Parathyroid adenoma (tissue), 2 donors: ENCODE results near the gene SLC34A1.

Source experiments
- H2AFZ ChIP-seq: fragments of 300-600 bp; sonication (generic); one replicate; pipeline ENCODE4 v1.7.0; 2017; ENCODE audit warnings: antibody characterized with exemption, mild to moderate bottlenecking
- H3K27ac ChIP-seq: fragments of 300-600 bp; sonication (generic); one replicate; pipeline ENCODE4 v1.7.0; 2017
- H3K27me3 ChIP-seq: fragments of 300-600 bp; sonication (generic); one replicate; pipeline ENCODE4 v1.7.0; 2017; ENCODE audit warnings: low read length; ENCODE audit not compliant: control insufficient read depth, insufficient read depth
- H3K36me3 ChIP-seq: fragments of 300-600 bp; sonication (generic); one replicate; pipeline ENCODE4 v1.7.0; 2017; ENCODE audit warnings: low read length; ENCODE audit not compliant: control insufficient read depth, insufficient read depth
- H3K4me1 ChIP-seq: fragments of 300-600 bp; sonication (generic); one replicate; pipeline ENCODE4 v1.7.0; 2017; ENCODE audit warnings: control low read depth
- H3K4me2 ChIP-seq: fragments of 300-600 bp; sonication (generic); one replicate; pipeline ENCODE4 v1.7.0; 2017; ENCODE audit warnings: low read length
- H3K4me3 ChIP-seq: fragments of 300-600 bp; sonication (generic); one replicate; pipeline ENCODE4 v1.7.0; 2017; ENCODE audit warnings: low read depth, low read length
- H3K79me2 ChIP-seq: fragments of 300-600 bp; sonication (generic); one replicate; pipeline ENCODE4 v1.7.0; 2017; ENCODE audit warnings: control low read depth
- H3K9ac ChIP-seq: fragments of 300-600 bp; sonication (generic); one replicate; pipeline ENCODE4 v1.7.0; 2017; ENCODE audit warnings: mild to moderate bottlenecking
- H3K9me3 ChIP-seq: fragments of 300-600 bp; sonication (generic); one replicate; pipeline ENCODE4 v1.7.0; 2017; ENCODE audit warnings: low read length; ENCODE audit not compliant: control insufficient read depth
- TF ChIP-seq, protein P1 (sequence below): fragments of 300-600 bp; sonication (generic); IDR thresholded peaks from one replicate; pipeline ENCODE4 v1.7.0; 2017; ENCODE audit warnings: antibody characterized with exemption, mild to moderate bottlenecking
- donor health status: primary hyperparathyroidism.

Gene SLC34A1

DNA sequence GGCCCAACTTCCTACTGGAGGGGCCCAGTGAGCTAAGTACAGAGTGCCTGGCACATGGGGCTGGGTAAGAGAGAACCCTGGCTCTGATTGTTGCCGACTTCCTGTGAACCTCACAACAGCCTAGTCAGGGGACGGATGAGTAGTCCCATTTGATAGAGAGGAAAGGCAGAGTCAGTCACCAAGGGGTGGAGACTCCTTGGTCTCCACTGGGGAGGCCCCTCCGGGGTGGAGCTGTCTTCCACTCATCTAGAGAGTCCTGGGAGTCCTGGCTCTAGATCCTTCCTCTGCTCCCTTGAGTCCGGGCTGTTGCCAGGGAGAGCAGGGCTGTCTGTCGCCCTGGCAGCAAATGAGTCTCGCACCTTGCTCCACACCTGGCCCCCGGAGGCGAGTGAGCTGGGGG, 50.2 kb downstream of the SLC34A1 start:
- Histone ChIP-seq H3K27me3 (no peaks in the 10 kb centered on the region), H3K36me3 (no peaks in the 10 kb centered on the region), H3K9ac (no peak overlapping the region), H3K4me1 (no peaks in the 10 kb centered on the region), H3K27ac (no peak overlapping the region), H3K4me3 (no peak overlapping the region), H3K79me2 (no peaks in the 10 kb centered on the region), H2AFZ (no peak overlapping the region), H3K4me2 (no peak overlapping the region), H3K9me3 (no peaks in the 10 kb centered on the region)
- TF ChIP-seq, protein P1, sequence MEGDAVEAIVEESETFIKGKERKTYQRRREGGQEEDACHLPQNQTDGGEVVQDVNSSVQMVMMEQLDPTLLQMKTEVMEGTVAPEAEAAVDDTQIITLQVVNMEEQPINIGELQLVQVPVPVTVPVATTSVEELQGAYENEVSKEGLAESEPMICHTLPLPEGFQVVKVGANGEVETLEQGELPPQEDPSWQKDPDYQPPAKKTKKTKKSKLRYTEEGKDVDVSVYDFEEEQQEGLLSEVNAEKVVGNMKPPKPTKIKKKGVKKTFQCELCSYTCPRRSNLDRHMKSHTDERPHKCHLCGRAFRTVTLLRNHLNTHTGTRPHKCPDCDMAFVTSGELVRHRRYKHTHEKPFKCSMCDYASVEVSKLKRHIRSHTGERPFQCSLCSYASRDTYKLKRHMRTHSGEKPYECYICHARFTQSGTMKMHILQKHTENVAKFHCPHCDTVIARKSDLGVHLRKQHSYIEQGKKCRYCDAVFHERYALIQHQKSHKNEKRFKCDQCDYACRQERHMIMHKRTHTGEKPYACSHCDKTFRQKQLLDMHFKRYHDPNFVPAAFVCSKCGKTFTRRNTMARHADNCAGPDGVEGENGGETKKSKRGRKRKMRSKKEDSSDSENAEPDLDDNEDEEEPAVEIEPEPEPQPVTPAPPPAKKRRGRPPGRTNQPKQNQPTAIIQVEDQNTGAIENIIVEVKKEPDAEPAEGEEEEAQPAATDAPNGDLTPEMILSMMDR, result no peak

DNA sequence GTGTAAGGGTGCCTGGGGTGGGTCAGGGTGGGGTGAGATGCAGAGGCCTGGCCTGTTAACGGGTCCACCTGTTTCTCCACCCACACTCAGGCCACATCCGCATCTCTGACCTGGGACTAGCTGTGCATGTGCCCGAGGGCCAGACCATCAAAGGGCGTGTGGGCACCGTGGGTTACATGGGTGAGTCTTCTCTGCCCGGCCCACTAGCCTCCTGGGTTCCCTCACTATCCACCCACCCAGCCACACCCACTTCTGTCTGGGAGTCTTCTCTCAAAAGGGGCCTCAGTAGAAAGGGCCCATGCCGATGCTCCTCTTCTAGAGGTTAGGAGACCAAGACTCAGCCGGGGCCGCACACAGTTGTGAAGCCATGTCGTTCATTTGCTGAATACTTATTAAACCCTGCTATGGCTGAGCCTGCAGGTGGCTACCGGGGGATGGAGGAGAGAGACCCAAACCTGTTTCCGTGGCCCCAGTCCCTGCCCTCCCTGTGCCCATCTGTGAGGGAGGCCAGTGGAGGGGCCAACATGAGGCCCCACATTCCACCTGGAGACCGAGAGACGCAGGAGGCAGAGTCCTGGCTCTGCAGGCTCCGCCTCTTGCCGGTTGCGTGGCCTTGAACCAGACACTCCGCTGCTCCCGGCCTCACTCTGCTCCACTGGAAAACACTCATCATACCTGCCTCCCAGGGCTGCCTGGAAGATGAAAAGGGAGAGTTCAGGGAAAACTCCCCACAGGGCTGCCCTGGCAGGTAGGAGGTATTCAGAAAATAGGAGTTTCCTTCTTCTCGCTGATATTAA, 50.9 kb downstream of the SLC34A1 start:
- Histone ChIP-seq H3K4me2 (no peak overlapping the region), H3K27me3 (no peaks in the 10 kb centered on the region), H3K4me3 (no peak overlapping the region), H3K9ac (no peak overlapping the region), H3K79me2 (no peaks in the 10 kb centered on the region), H3K27ac (no peak overlapping the region), H2AFZ (no peak overlapping the region), H3K9me3 (no peaks in the 10 kb centered on the region), H3K4me1 (no peaks in the 10 kb centered on the region), H3K36me3 (no peaks in the 10 kb centered on the region)
- TF ChIP-seq, protein P1, result no peak

DNA sequence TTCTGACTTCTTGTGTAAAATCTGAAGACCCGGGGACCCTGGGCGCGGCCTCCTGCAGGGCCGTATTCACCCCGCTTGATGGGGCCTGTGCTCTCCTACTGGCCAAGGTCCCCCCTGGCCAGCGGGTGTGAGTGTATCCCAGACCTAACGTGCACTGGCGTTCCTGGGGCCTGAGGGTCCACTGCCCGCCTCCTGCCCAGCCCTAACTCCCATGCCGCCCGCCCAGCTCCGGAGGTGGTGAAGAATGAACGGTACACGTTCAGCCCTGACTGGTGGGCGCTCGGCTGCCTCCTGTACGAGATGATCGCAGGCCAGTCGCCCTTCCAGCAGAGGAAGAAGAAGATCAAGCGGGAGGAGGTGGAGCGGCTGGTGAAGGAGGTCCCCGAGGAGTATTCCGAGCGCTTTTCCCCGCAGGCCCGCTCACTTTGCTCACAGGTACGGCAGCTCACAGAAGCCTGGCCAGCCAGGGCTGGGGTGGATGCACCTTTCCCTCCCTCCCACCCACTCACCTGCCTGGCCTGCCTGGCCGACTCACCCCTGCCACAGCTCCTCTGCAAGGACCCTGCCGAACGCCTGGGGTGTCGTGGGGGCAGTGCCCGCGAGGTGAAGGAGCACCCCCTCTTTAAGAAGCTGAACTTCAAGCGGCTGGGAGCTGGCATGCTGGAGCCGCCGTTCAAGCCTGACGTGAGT, 51.8 kb downstream of the SLC34A1 start:
- TF ChIP-seq, protein P1, result no peak
- H3K27ac ChIP-seq, result no peak overlapping the region
- no peaks in the 10 kb centered on the region for H3K9me3 ChIP-seq
- no peaks in the 10 kb centered on the region for H3K36me3 ChIP-seq
- no peak overlapping the region for H3K9ac ChIP-seq
- no peaks in the 10 kb centered on the region for H3K4me1 ChIP-seq
- no peak overlapping the region for H3K4me3 ChIP-seq
- no peak overlapping the region for H3K4me2 ChIP-seq
- H3K79me2 ChIP-seq, result no peaks in the 10 kb centered on the region
- no peaks in the 10 kb centered on the region for H3K27me3 ChIP-seq
- H2AFZ ChIP-seq, result no peak overlapping the region

DNA sequence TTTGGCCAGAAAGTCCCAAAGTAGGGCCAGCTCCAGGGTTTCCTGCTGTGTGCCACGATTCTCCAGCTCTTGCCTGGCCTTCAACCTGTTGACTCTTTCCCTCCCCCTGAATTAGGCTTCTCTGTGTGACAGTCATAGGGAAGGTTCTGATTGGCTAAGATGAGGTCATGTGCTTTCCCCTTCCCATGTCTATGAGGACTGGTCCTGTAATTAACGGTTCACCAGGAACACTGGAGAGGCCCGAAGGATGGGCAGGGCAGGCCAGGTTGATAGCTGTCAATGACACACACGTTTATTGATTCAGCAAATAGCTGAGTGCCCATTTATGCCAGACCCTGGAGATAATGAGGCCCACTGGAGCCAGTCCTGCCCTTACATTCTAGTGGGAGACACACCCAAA, 53.4 kb downstream of the SLC34A1 start:
- Histone ChIP-seq H3K27me3 (no peaks in the 10 kb centered on the region), H3K9me3 (no peaks in the 10 kb centered on the region), H3K4me2 (no peak overlapping the region), H3K9ac (no peak overlapping the region), H2AFZ (no peak overlapping the region), H3K27ac (no peak overlapping the region), H3K36me3 (no peaks in the 10 kb centered on the region), H3K79me2 (no peaks in the 10 kb centered on the region), H3K4me1 (no peaks in the 10 kb centered on the region), H3K4me3 (no peak overlapping the region)
- TF ChIP-seq, protein P1, result no peak
